Kidney (tissue), 14 donors: ENCODE measurements around the gene LIMS2. TPM values are rescaled to one million over a fixed set of nuclear protein-coding genes. Genes with fewer than 3 reads are reported as not detected.
A peak's percentile ranks its signal among the peaks of the same experiment; 100 is the strongest.

Experiments used
- DNase-seq, 5 donors: peaks; one replicate each; pipeline ENCODE4 v3.0.0-alpha.2; 2013 to 2020
- FAIRE-seq: peaks from 2 replicates; lab custom pipeline; 2012; peaks lifted over from hg19 to GRCh38; lab: Jason Lieb, UNC
- H3K27ac ChIP-seq, 2 donors: one replicate each; pipeline ENCODE4 v1.7.0; 2013; ENCODE audit warnings: low read depth in 2 of 2, low read length in 2 of 2, inconsistent platforms in 1 of 2
- H3K27me3 ChIP-seq: one replicate; pipeline ENCODE4 v1.7.1; 2013; ENCODE audit warnings: low read length, inconsistent platforms; ENCODE audit not compliant: control insufficient read depth, insufficient read depth
- H3K36me3 ChIP-seq, 3 donors: one replicate each; pipeline versions ENCODE4 v1.7.0 to v1.7.1; 2013; ENCODE audit warnings: low read length in 3 of 3, control low read depth in 1 of 3, inconsistent platforms in 1 of 3; ENCODE audit not compliant: insufficient read depth in 3 of 3, control insufficient read depth in 2 of 3
- H3K4me1 ChIP-seq, 3 donors: one replicate each; pipeline versions ENCODE4 v1.7.0 to v1.7.1; 2013; ENCODE audit warnings: low read length in 3 of 3, inconsistent platforms in 1 of 3, low read depth in 1 of 3; ENCODE audit not compliant: control insufficient read depth in 2 of 3, insufficient read depth in 2 of 3
- H3K4me3 ChIP-seq, 3 donors: one replicate each; pipeline versions ENCODE4 v1.7.0 to v1.8.1; 2013; ENCODE audit warnings: low read length in 3 of 3, control low read depth in 1 of 3, inconsistent platforms in 1 of 3
- H3K9ac ChIP-seq, 3 donors: one replicate each; pipeline versions ENCODE4 v1.7.0 to v1.7.1; 2013; ENCODE audit warnings: low read length in 3 of 3, control low read depth in 1 of 3, inconsistent platforms in 1 of 3
- H3K9me3 ChIP-seq, 3 donors: one replicate each; pipeline versions ENCODE4 v1.7.0 to v1.7.1; 2013; ENCODE audit warnings: low read length in 3 of 3, control low read depth in 1 of 3, inconsistent platforms in 1 of 3; ENCODE audit not compliant: control insufficient read depth in 2 of 3, insufficient read depth in 1 of 3
- CTCF ChIP-seq: IDR thresholded peaks from 3 replicates; pipeline ENCODE4 v1.5.1; 2012; ENCODE audit warnings: mild to moderate bottlenecking, moderate library complexity, borderline replicate concordance; ENCODE audit not compliant: insufficient read depth; ENCODE audit errors: extremely low read depth
- intact Hi-C: fragments of 100-400 bp; cut with DNase I; formaldehyde crosslinking; loops from one replicate; pipeline ENCODE4 v1.11.1; 2022
- polyA plus RNA-seq: library from polyadenylated mRNA; stranded (reverse); fragments of 350-450 nt; fragmentation: Illumina TruSeq; extraction: RNeasy Lipid Tissue Mini Kit (QIAGEN cat#74804); gene quantifications from one replicate; pipeline ENCODE4 v1.2.3, GENCODE V29; 2014; ENCODE audit warnings: low read depth, low replicate concordance; ENCODE audit not compliant: insufficient read depth
- total RNA-seq: library from RNA; stranded (reverse); fragmentation: NEBNext Ultra II Directional; extraction: Animal tissue kit (Norgen Biotek cat#: 25700); gene quantifications from one replicate; pipeline ENCODE4 v1.2.1, GENCODE V29; 2021
- donor health status: control.
- donor health status: control.
- donor health status: control.
- donor health status: control.
- donor health status: control.
- donor health status: DM: yes; HTN: yes; CAD: no.
- donor health status: Normal renal cell carcinoma (clear cell type).

The LIMS2 gene
- total and polyA plus RNA-seq, 2 donors from 2014 or later = 101 to 107 TPM

DNA sequence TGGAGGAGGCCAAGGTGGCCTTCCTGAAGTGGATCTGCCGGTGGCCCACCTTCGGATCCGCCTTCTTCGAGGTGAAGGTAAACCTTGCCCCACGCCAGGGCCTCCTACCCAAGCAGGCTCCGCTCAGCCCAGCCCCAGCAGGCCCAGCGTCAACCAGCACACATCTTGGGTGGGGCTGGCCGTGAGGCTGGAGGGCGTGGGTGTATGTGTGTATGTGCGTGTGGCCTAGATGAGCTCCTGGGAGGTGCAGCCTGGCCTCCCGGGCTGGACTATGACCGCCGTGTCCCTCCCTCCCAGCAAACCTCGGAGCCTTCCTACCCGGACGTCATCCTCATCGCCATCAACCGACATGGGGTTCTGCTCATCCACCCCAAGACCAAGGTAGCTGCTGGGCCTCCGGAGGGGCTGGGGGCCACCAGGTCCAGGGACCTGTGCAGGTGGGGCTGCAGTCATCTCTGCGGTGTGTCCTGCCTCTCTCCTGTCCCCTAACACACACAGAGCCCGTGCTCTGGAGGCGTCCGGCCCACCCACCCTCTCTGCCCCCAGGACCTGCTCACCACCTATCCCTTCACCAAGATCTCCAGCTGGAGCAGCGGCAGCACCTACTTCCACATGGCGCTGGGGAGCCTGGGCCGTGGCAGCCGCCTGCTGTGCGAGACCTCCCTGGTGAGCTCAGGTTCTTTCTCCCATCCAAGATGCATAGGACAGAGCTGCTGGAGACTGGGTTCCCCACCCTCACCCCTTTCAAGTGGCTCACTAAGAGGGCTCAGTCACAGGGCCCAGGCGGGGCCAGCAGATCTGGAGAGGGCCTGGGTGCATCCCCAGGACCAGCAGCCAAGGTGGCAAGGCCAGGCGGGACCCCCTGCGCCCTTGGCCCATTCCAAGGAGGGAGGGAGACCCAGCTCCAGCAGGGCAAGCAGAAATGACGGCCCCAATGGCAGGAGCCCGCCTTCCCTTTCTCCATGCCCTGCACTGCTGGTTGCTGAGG lies 38.8 kb downstream of the LIMS2 start:
- no peaks in the 10 kb centered on the region for H3K27me3 ChIP-seq
- H3K27ac ChIP-seq = no peak overlapping the region
- no peaks in the 10 kb centered on the region for H3K9me3 ChIP-seq
- no peak for TF ChIP-seq CTCF
- no peak for DNase-seq
- H3K9ac ChIP-seq = no peak overlapping the region
- FAIRE-seq = no peak
- no peak overlapping the region for H3K4me3 ChIP-seq
- H3K4me1 ChIP-seq = peaks cover 0 to 21% (median 0%) of the 10 kb centered on the region in 3 donors
- H3K36me3 ChIP-seq = no peaks in the 10 kb centered on the region
- intact Hi-C loops = no loop called here

DNA sequence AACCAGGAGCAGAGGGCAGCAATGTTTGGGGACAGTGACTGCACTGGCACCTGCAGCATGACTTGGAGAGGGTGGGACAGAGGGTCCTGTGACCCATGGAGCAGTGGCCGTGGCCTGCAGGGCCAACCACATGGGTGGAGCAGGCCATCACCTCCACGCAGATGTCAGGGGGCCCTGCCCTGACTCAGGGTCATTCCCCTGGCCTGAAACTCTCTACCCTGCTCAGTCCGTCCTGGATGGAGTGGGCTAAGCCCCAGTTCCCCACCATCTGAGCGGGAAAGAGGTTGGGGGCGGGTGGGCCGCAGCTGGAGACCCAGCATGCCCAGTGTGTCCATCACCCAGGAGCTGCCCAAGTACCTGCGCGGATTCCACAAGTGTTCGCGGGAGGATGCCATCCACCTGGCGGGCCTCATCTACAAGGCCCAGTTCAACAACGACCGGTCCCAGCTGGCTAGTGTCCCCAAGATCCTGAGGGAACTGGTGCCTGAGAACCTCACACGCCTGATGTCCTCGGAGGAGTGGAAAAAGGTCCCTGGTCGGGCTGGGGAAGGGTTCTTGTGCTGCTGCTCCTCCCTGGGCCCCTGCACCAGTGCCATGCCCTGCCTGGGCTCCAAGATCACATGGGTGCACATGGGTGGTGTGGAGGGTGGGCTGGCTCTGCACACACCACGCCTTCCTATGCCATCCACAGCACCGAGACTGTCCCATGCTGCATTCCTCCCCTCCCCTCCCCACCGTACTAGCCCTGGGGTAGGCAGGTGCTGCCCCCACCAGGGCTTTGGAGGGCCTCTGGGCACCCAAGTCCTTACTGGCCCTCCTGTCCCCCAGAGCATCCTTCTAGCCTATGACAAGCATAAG lies 39.7 kb downstream of the LIMS2 start:
- Histone ChIP-seq H3K4me3 (no peak overlapping the region), H3K4me1 (peaks cover 0 to 18% (median 0%) of the 10 kb centered on the region in 3 donors), H3K27me3 (no peaks in the 10 kb centered on the region), H3K9ac (no peak overlapping the region), H3K9me3 (no peaks in the 10 kb centered on the region), H3K27ac (no peak overlapping the region), H3K36me3 (no peaks in the 10 kb centered on the region)
- TF ChIP-seq CTCF = no peak
- DNase-seq (no peak), FAIRE-seq (no peak)
- intact Hi-C loops = no loop called here

- intact Hi-C loops = no loop called here
- H3K4me3 ChIP-seq = no peak overlapping the region
- FAIRE-seq (no peak), DNase-seq (peak in 1 of 5 donors; percentile 38)
- H3K27ac ChIP-seq = no peak overlapping the region
- peaks cover 0 to 14% (median 0%) of the 10 kb centered on the region in 3 donors for H3K4me1 ChIP-seq
- no peak for TF ChIP-seq CTCF
- no peak overlapping the region for H3K9ac ChIP-seq
- no peaks in the 10 kb centered on the region for H3K27me3 ChIP-seq
- H3K36me3 ChIP-seq = no peaks in the 10 kb centered on the region
- H3K9me3 ChIP-seq = no peaks in the 10 kb centered on the region
Measured at GRCh38 chr2:127634626-127635379, 40.5 kb downstream of the LIMS2 start.
